ENCODE results near the gene MYH8.
A peak's percentile ranks its signal among the peaks of the same experiment; 100 is the strongest.

MYH8 gene

DNA sequence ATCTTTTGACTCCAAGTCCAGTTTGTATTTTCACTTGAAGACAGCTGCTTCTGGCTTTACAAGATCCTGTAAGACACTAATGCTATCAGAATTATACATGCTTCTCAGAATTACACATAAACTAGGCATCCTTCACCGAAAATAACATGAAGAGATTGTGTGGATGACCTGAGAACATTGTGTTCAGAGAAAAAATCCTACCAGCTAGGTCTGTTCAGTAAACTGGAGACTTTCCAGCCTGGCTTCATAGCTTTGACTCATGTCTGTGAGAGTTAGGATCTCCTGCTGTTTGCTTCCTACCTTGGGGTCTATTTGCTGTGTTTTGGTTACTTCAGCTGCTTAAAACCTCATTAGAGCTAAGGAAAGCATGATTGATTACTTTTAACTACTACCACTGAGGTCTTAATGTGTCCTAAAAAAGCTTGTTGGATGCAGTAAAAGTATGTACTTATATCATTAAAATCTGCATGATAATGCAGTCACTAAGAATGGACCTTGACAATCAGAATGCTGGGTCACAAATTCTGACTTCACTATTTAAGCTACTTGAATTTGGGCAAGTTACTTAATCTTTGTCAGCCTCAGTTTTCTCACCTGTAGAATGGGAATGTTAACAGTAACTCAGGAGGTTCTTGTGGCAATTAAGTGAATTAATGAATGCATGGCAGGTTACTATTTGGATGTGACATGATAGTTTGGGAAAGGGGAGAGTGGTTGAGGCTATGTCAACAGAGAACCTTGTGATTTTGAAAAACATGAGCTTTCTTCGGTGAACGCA is 40.9 kb downstream of the MYH8 start:
- DNase-seq (ENCODE audit: low read depth in 2 of 2) = no peak

DNA sequence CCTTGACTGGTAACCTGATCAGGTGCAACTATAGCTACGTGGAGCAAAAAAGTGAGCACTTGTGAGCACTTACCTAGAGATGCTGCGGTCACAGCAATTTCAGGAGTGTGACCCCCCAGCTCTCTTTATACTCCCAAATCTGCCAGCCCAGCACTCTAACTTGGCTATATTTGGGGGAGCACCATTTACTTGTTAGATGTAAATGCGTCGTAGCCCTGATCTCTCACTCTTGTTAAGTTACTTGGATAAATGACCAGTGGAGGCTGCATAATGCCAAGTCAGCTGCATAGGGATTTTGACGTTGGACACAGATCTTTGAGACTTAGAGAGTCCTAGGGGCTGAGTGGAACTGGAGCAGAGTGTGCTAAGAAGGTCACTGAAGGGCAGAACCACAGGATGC is 48.8 kb downstream of the MYH8 start, which contains the start of gene MYH13:
Gene MYH13 (minus strand): TSS at position 101 of the 400 bp plus-strand sequence. CDS start 8,476 bp downstream, outside the sequence.
- no peak for DNase-seq (ENCODE audit: low read depth in 2 of 2)

DNA sequence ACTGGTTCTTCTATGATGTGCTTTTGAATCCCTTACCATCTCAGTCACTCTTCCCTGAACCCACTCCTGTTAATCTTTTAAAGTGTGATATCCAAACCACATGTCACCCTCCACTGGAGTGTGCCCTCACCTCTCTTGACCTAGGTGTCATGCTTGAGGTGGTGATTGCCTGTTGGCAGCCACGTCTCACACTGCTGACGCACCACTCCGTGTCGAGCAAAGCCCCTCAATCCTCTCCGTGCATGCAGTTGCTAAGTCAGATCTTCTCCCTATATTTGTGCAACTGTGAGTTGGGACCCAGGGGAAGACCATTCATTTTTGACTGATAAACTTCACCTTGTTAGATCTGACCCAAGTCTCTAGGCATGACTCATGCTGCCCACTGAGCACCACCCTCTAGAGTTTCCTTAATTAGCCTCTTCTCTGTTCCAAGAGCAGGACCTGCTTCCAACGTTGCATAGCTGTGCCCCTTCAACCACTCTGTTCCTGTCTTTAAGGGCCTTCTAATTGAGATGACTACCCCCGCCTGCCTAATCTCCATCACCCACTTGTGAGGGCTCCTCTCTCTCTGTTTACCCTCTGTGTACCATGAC is 51.6 kb downstream of the MYH8 start:
- no peak for DNase-seq (ENCODE audit: low read depth in 2 of 2)

DNA sequence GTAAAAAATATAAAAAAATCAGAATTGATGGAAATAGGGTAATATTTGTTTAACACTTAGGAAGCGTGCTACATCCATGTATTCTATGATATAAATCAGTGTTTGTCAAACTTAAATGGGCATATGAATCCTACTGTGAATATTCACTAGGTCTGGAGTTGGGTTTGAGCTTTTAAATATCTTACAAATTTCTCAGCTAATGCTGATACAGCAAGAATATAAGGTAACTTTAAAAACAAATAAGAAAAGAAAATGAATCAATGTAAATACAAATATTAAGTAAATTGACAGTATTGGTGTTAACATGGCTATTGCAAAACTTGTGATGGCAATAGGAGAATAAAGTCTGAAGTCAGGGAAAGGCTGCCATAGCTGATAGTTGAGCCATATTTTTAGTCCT is 52.5 kb downstream of the MYH8 start:
- no peak for DNase-seq (ENCODE audit: low read depth in 2 of 2)

DNA sequence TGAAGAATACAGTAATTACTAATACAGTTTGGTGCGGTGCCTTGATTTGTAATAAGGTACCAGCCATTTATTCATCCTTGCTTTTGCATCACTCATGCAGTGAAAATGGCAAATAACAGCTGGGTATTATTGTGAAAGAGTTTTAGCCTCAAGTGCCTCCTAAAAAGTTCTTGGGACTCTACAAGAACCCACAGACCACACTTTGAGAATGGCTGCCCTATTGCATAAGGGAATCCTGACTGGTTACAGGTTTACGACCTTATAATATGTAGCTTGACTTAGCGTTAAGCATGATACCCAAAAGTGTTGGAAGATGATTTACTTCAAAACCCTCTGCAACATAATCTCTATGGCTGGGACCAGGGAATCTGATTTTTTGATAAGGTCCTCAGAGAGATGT is 53.2 kb downstream of the MYH8 start:
- DNase-seq (ENCODE audit: low read depth in 2 of 2) = no peak

DNA sequence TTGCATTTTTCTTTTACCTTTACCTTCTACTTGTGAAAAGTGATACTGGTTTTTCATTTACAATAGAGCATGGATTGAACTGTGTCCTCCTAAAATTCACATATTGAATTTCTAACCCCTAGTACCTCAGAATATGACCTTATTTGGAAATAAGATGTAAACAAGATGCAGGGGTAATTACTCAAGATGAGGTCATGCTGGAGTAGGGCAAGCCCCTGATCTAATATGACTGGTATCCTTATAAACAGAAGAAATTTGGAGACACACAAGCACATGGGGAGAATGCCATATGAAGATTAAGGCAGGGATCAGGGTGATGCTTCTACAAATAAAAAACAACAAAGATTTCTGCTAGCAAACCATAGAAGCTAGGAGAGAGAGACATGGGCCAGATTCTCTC is 61.2 kb downstream of the MYH8 start:
- DNase-seq (ENCODE audit: low read depth in 2 of 2) = no peak

DNA sequence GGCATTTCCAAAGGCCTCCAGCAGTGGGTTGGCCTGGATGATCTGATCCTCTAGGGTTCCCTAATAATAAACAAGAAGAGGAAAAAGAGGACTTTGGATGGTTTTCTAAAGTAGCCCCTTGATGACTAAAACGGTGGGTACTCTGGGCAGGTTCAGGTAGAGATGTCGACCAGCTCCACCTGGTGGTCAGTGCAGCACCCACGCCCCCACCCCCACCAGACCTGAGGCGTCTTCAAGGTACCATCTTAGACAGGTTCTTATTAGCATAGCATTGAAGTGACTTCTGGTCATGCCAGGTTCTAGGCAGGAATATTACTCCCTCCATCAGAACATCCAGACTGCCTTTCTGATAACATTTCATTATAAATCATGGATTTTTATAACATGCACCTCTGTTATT is 64.0 kb downstream of the MYH8 start:
- peak; percentile 9 for DNase-seq (ENCODE audit: low read depth in 2 of 2)

DNA sequence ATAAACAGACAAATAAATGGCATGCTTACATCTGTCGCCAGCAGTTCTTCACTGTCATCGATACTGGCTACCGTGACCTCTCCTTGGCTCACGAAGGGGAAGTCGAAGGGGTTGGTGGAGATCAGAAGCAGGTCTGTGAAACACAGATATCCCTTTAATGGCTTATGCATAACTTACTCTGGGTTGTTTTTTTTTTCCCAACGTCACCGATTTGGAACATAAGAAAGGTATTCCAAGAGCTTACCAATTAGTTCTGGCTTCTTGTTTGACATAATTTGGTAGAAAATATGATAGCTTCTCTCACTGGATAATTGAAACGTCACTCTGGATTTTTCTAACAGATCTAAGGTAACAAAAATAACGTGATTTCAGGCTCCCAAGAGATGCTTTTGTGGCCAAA is 67.1 kb downstream of the MYH8 start:
- no peak for DNase-seq (ENCODE audit: low read depth in 2 of 2)

DNA sequence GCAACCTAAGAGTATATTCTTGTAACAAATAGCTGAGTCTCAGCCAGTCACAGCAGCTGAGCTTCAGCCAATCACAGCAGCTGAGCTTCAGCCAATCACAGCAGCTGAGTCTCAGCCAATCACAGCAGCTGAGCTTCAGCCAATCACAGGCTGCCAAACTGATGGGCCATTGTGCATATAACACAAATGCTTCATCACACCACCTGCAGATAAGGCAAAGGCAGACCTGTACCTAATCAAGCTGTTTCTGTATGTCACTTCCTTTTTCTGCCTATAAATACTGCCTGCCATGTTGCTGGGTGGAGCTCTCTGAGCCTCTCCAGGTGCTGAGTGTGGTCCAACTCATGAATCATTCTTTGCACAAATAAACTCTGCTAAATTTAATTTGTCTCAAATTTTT is 68.9 kb downstream of the MYH8 start:
- no peak for DNase-seq (ENCODE audit: low read depth in 2 of 2)

DNA sequence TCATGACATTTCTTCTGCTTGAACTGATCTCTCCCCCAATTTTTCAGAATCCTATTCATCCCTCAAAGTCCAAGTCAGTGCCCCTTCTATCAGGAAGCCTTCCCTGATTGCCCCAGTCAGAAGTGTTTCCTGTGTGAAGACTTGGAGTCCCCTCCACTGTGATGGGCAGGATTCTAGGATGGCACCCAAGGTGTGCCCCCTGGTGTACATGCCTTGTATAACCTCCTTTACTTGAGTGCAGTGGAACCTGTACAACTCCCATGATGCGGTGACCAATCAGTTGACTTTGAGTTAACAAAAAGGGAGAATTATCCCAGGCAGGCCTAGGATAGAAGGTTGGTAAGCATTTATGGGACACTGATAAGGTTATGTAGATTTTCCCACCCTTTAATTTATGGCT is 72.3 kb downstream of the MYH8 start:
- no peak for DNase-seq (ENCODE audit: low read depth in 2 of 2)

DNA sequence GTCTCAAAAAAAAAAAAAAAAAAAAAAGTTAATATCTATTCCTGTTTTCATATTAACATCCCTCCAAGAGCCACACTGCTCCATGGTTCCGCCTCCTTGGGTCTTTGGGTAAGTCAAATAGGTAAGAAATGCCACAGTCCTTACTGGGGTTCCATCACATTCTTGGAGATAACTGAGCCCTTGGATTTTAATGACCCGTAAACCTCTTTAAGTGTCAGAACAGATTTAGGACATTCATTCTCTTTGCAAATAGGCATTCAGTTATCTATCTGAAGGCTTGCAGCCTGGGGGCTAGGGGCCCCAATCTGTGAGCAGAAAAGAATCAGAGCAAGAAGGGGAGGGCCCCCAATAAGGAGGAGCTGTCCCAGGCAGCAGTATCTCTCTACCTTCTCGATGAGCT is 76.9 kb downstream of the MYH8 start:
- no peak for DNase-seq (ENCODE audit: low read depth in 2 of 2)

All from stimulated activated CD8-positive, alpha-beta memory T cell treated with anti-CD3 and anti-CD28 coated beads, Interleukin-2, amount 100 ng/mL, for 48 hours (primary cell).